H1 (cell line): ENCODE results near the gene RPUSD1.

Experiments
- ATF2 ChIP-seq: IDR thresholded peaks from 2 replicates; pipeline ENCODE4 v1.6.1; 2012; ENCODE audit warnings: low read length, inconsistent platforms
- BRCA1 ChIP-seq: IDR thresholded peaks from 2 replicates; pipeline ENCODE4 v1.6.1; 2012; ENCODE audit warnings: low read depth, low read length, improper control_type of control experiment
- CREB1 ChIP-seq: IDR thresholded peaks from 2 replicates; pipeline ENCODE4 v1.6.1; 2012; ENCODE audit warnings: inconsistent platforms
- CTCF ChIP-seq, 3 experiments: IDR thresholded peaks; 1 replicate in 2 of 3; 2 replicates in 1 of 3; pipeline versions ENCODE4 v1.5.1 to v1.6.1; 2011; ENCODE audit warnings: low read length in 3 of 3, mild to moderate bottlenecking in 3 of 3, inconsistent platforms in 2 of 3, low read depth in 1 of 3, moderate library complexity in 1 of 3; ENCODE audit not compliant: insufficient read depth in 1 of 3; ENCODE audit errors: control extremely low read depth in 1 of 3
- GABPA ChIP-seq: IDR thresholded peaks from 2 replicates; pipeline ENCODE4 v1.6.1; 2011; ENCODE audit warnings: mild to moderate bottlenecking, low read length, moderate library complexity, borderline replicate concordance; ENCODE audit not compliant: insufficient read depth
- GTF2F1 ChIP-seq: IDR thresholded peaks from 2 replicates; pipeline ENCODE4 v1.6.1; 2012; ENCODE audit warnings: low read depth, low read length, improper control_type of control experiment, borderline replicate concordance
- POLR2AphosphoS5 ChIP-seq: IDR thresholded peaks from 2 replicates; pipeline ENCODE4 v1.6.1; 2011; ENCODE audit warnings: low read depth, low read length
- TCF12 ChIP-seq: IDR thresholded peaks from 2 replicates; pipeline ENCODE4 v1.6.1; 2011; ENCODE audit warnings: low read depth, mild to moderate bottlenecking, low read length
- TF ChIP-seq, protein P1 (sequence below): IDR thresholded peaks from 2 replicates; pipeline ENCODE4 v1.6.1; 2012; ENCODE audit warnings: inconsistent platforms
- TF ChIP-seq, protein P2 (sequence below): IDR thresholded peaks from 2 replicates; pipeline ENCODE4 v1.6.1; 2011; ENCODE audit warnings: low read depth, mild to moderate bottlenecking, low read length; ENCODE audit not compliant: insufficient read depth

DNA sequence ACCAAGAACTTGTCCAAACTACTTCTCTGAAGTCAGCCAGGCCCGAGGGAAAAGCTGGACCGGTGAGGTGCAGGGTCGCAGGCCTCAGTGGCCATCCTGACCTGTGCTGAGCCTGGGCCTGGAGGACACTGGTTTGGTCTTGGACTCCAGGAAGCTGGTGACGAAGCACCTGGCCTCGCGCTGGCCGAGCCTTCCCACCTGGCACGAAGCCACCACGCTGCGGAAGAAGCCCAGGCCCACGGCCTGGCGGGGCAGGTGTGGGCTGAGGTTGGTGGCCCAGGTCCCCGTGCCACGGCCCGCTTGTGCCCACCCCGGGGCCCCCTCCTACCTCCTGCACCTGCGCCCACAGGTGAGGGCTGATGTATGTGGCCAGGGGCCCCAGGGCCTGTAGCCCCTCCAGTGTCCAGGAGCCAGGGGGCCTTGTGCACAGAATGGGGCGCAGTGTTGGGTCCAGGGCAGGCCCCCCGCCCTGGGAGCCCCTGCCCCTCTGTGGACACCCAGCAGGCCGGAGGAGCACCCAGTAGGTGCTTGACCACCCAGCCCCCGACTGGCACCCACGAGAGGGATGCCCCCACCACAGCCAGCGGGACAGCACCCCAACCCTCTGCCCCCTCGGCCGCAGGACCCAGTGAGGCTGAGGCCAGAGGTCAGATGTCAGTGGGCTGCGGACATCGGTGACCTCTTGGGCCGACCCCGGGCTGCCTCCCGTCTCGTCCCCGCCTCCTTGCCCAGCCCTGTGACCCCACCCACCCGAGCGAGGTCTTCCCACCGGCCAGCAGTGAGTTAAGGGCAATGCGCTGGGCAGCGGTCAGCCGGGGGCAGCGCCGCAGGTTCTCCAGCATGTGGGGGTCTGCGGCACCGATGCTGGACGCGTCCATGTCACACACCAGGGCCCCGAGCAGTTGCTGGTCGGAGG lies 13.8 kb downstream of the RPUSD1 start:
- TF ChIP-seq GTF2F1: no peak
- no peak for TF ChIP-seq CTCF (IDR thresholded peaks at IDR 0.05; ENCODE audit: control extremely low read depth in 1 of 3, insufficient read depth in 1 of 3, low read depth in 1 of 3, low read length in 3 of 3)
- TF ChIP-seq ATF2: no peak
- no peak for TF ChIP-seq GABPA
- TF ChIP-seq CREB1: no peak
- TF ChIP-seq, protein P1, sequence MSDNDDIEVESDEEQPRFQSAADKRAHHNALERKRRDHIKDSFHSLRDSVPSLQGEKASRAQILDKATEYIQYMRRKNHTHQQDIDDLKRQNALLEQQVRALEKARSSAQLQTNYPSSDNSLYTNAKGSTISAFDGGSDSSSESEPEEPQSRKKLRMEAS: no peak
- TF ChIP-seq POLR2AphosphoS5: no peak
- TF ChIP-seq TCF12: no peak
- TF ChIP-seq, protein P2, sequence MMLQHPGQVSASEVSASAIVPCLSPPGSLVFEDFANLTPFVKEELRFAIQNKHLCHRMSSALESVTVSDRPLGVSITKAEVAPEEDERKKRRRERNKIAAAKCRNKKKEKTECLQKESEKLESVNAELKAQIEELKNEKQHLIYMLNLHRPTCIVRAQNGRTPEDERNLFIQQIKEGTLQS: no peak
- no peak for TF ChIP-seq BRCA1
